Astrocyte of the cerebellum (primary cell): Measurements from ENCODE around the gene CORO6.

Source experiments
- DNase-seq: peaks from one replicate; pipeline ENCODE4 v3.0.0-alpha.2; 2011; ENCODE audit warnings: low read depth
- H3K4me3 ChIP-seq: 2 replicates; pipeline ENCODE4 v1.5.1; 2011; ENCODE audit warnings: mild to moderate bottlenecking, low read depth, low read length, moderate library complexity
- in situ Hi-C: cut with HindIII; loops from 2 replicates; pipeline ENCODE4 v1.10.0; 2017; ENCODE audit warnings: low sequenced_read_pairs
- TF ChIP-seq, protein P1 (sequence below): IDR thresholded peaks from 2 replicates; pipeline ENCODE4 v1.5.1; 2012; ENCODE audit warnings: low read length, low read depth, moderate library complexity, mild to moderate bottlenecking; ENCODE audit errors: missing control alignments

Gene CORO6

GRCh38 chr17:29594519-29595090 lies 28.1 kb downstream of the CORO6 start:
- TF ChIP-seq, protein P1, sequence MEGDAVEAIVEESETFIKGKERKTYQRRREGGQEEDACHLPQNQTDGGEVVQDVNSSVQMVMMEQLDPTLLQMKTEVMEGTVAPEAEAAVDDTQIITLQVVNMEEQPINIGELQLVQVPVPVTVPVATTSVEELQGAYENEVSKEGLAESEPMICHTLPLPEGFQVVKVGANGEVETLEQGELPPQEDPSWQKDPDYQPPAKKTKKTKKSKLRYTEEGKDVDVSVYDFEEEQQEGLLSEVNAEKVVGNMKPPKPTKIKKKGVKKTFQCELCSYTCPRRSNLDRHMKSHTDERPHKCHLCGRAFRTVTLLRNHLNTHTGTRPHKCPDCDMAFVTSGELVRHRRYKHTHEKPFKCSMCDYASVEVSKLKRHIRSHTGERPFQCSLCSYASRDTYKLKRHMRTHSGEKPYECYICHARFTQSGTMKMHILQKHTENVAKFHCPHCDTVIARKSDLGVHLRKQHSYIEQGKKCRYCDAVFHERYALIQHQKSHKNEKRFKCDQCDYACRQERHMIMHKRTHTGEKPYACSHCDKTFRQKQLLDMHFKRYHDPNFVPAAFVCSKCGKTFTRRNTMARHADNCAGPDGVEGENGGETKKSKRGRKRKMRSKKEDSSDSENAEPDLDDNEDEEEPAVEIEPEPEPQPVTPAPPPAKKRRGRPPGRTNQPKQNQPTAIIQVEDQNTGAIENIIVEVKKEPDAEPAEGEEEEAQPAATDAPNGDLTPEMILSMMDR: no peak
- DNase-seq: no peak
- peak overlapping the region; percentile 47 for H3K4me3 ChIP-seq
- in situ Hi-C loops: no loop called here

- no peak for DNase-seq
- in situ Hi-C loops: no loop called here
- peak overlapping the region; percentile 47 for H3K4me3 ChIP-seq
- TF ChIP-seq, protein P1: peak; percentile 31
Observed at GRCh38 chr17:29593591-29594518, 28.9 kb downstream of the CORO6 start.

DNA sequence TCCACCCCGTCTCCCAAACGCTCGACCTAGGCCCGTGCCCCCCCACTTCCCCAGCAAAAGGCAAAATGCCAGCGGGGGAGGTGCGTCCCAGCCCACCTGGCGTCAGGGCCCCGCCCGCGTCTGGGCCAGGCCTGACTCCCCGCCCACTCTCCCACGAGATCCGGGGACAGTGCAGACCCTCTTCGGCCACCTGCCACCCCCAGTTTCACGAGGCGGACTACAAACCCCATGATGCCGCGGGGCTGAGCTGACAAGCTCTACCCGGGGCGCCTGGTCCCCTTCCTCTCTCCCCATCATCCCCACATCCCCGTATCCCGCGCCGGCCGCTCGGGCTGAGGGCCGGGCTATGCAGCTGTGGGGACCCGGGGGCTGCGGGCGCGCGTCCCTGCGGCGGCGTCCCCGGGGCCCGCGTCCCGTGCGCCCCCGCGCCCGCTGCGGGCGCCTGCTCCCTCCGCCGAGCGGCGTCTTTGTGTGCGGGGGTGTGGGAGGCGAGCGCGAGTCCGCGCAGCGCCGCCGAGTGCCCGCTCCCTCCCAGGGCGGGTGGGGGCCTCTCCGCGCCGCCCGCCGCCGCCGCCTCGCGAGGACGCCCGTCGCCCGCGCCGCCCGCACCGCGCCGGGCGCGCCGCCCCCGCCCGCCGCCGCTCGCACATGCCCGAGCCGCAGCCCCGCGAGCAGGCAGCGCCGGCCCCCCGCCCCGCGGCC lies 29.7 kb downstream of the CORO6 start, which contains the start of gene ANKRD13B:
Gene ANKRD13B (plus strand): TSS at position 283 of the 702 bp plus-strand sequence. CDS start 490 bp downstream, outside the sequence.
- in situ Hi-C loops: no loop called here
- TF ChIP-seq, protein P1: no peak
- peak within 1 kb of the TSS; percentile 53 for H3K4me3 ChIP-seq
- DNase-seq: no peak

- no peak for DNase-seq
- TF ChIP-seq, protein P1: peak; percentile 98
- in situ Hi-C loops: no loop called here
- H3K4me3 ChIP-seq: peak overlapping the region; percentile 31
Observed at GRCh38 chr17:29591737-29592608, 30.7 kb downstream of the CORO6 start.

- in situ Hi-C loops: no loop called here
- DNase-seq: no peak
- peak overlapping the region; percentile 31 for H3K4me3 ChIP-seq
- TF ChIP-seq, protein P1: no peak
Observed at GRCh38 chr17:29591146-29591736, 31.5 kb downstream of the CORO6 start.
